Transverse colon (tissue), 1 donor: ENCODE measurements around the gene FAM229B.

ENCODE experiments used
- EP300 ChIP-seq: sonication (generic); formaldehyde crosslinking; IDR thresholded peaks from one replicate; pipeline ENCODE4 v1.6.1; 2017; ENCODE audit warnings: antibody characterized with exemption, low read depth
- POLR2A ChIP-seq: fragments of 450-650 bp; IDR thresholded peaks from one replicate; pipeline ENCODE4 v1.6.1; 2016; ENCODE audit warnings: antibody characterized with exemption, mild to moderate bottlenecking, moderate library complexity

GRCh38 chr6:112041535-112041934, 45.9 kb upstream of the FAM229B start:
- no peak for TF ChIP-seq EP300
- no peak for TF ChIP-seq POLR2A
